ENCODE measurements around the gene SPTBN1.

SPTBN1 gene

DNA sequence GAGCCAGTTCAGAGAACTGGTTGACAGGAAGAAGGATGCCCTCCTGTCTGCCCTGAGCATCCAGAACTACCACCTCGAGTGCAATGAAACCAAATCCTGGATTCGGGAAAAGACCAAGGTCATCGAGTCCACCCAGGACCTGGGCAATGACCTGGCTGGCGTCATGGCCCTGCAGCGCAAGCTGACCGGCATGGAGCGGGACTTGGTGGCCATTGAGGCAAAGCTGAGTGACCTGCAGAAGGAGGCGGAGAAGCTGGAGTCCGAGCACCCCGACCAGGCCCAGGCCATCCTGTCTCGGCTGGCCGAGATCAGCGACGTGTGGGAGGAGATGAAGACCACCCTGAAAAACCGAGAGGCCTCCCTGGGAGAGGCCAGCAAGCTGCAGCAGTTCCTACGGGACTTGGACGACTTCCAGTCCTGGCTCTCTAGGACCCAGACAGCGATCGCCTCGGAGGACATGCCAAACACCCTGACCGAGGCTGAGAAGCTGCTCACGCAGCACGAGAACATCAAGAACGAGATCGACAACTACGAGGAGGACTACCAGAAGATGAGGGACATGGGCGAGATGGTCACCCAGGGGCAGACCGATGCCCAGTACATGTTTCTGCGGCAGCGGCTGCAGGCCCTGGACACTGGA, 174.9 kb downstream of the SPTBN1 start:
- Histone ChIP-seq H3K36me3 (ENCODE audit: insufficient read depth, low read length) (peaks cover 93% of the 10 kb centered on the region), H2AFZ (ENCODE audit: low read depth, low read length) (no peak overlapping the region), H3K4me3 (ENCODE audit: low read depth in 1 of 2, low read length in 2 of 2) (no peak overlapping the region), H3K4me2 (ENCODE audit: insufficient read depth, low read length) (no peak overlapping the region), H4K20me1 (ENCODE audit: insufficient read depth, low read length) (no peaks in the 10 kb centered on the region), H3K4me1 (ENCODE audit: insufficient read depth, low read length) (no peaks in the 10 kb centered on the region), H3K79me2 (ENCODE audit: insufficient read depth, low read length) (no peaks in the 10 kb centered on the region), H3K9ac (ENCODE audit: low read depth, low read length) (no peak overlapping the region), H3K27ac (ENCODE audit: low read length) (no peak overlapping the region), H3K27me3 (ENCODE audit: insufficient read depth, low read length, poor library complexity) (no peaks in the 10 kb centered on the region), H3K9me3 (ENCODE audit: insufficient read depth, low read length, severe bottlenecking) (no peaks in the 10 kb centered on the region)
- ATAC-seq (ENCODE audit: insufficient read depth, low read depth), result no peak
- no peak for DNase-seq
- no peak for TF ChIP-seq EZH2 (IDR thresholded peaks at IDR 0.05; ENCODE audit: borderline replicate concordance, low read depth, low read length, severe bottlenecking)
- TF ChIP-seq, protein P1, sequence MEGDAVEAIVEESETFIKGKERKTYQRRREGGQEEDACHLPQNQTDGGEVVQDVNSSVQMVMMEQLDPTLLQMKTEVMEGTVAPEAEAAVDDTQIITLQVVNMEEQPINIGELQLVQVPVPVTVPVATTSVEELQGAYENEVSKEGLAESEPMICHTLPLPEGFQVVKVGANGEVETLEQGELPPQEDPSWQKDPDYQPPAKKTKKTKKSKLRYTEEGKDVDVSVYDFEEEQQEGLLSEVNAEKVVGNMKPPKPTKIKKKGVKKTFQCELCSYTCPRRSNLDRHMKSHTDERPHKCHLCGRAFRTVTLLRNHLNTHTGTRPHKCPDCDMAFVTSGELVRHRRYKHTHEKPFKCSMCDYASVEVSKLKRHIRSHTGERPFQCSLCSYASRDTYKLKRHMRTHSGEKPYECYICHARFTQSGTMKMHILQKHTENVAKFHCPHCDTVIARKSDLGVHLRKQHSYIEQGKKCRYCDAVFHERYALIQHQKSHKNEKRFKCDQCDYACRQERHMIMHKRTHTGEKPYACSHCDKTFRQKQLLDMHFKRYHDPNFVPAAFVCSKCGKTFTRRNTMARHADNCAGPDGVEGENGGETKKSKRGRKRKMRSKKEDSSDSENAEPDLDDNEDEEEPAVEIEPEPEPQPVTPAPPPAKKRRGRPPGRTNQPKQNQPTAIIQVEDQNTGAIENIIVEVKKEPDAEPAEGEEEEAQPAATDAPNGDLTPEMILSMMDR (IDR thresholded peaks at IDR 0.05; ENCODE audit: borderline replicate concordance, extremely low read depth, low read length, poor library complexity, severe bottlenecking), result no peak

GRCh38 chr2:54631755-54632154, 175.6 kb downstream of the SPTBN1 start:
- no peak for DNase-seq
- no peak for ATAC-seq (ENCODE audit: insufficient read depth, low read depth)
- H3K4me3 ChIP-seq (ENCODE audit: low read depth in 1 of 2, low read length in 2 of 2), result no peak overlapping the region
- no peaks in the 10 kb centered on the region for H3K9me3 ChIP-seq (ENCODE audit: insufficient read depth, low read length, severe bottlenecking)
- no peaks in the 10 kb centered on the region for H3K79me2 ChIP-seq (ENCODE audit: insufficient read depth, low read length)
- H3K27ac ChIP-seq (ENCODE audit: low read length), result no peak overlapping the region
- no peak overlapping the region for H3K9ac ChIP-seq (ENCODE audit: low read depth, low read length)
- H3K4me1 ChIP-seq (ENCODE audit: insufficient read depth, low read length), result no peaks in the 10 kb centered on the region
- no peak for TF ChIP-seq EZH2 (IDR thresholded peaks at IDR 0.05; ENCODE audit: borderline replicate concordance, low read depth, low read length, severe bottlenecking)
- H4K20me1 ChIP-seq (ENCODE audit: insufficient read depth, low read length), result no peaks in the 10 kb centered on the region
- H3K27me3 ChIP-seq (ENCODE audit: insufficient read depth, low read length, poor library complexity), result no peaks in the 10 kb centered on the region
- H3K4me2 ChIP-seq (ENCODE audit: insufficient read depth, low read length), result no peak overlapping the region
- peaks cover 91% of the 10 kb centered on the region for H3K36me3 ChIP-seq (ENCODE audit: insufficient read depth, low read length)
- no peak overlapping the region for H2AFZ ChIP-seq (ENCODE audit: low read depth, low read length)

- H3K4me1 ChIP-seq (ENCODE audit: insufficient read depth, low read length), result no peaks in the 10 kb centered on the region
- H3K27ac ChIP-seq (ENCODE audit: low read length), result no peak overlapping the region
- no peaks in the 10 kb centered on the region for H4K20me1 ChIP-seq (ENCODE audit: insufficient read depth, low read length)
- no peaks in the 10 kb centered on the region for H3K27me3 ChIP-seq (ENCODE audit: insufficient read depth, low read length, poor library complexity)
- no peak overlapping the region for H2AFZ ChIP-seq (ENCODE audit: low read depth, low read length)
- no peak overlapping the region for H3K4me2 ChIP-seq (ENCODE audit: insufficient read depth, low read length)
- no peaks in the 10 kb centered on the region for H3K9me3 ChIP-seq (ENCODE audit: insufficient read depth, low read length, severe bottlenecking)
- no peak for DNase-seq
- no peak overlapping the region for H3K4me3 ChIP-seq (ENCODE audit: low read depth in 1 of 2, low read length in 2 of 2)
- H3K9ac ChIP-seq (ENCODE audit: low read depth, low read length), result no peak overlapping the region
- no peak for ATAC-seq (ENCODE audit: insufficient read depth, low read depth)
- no peaks in the 10 kb centered on the region for H3K79me2 ChIP-seq (ENCODE audit: insufficient read depth, low read length)
- TF ChIP-seq, protein P1 (IDR thresholded peaks at IDR 0.05; ENCODE audit: borderline replicate concordance, extremely low read depth, low read length, poor library complexity, severe bottlenecking), result no peak
- no peak for TF ChIP-seq EZH2 (IDR thresholded peaks at IDR 0.05; ENCODE audit: borderline replicate concordance, low read depth, low read length, severe bottlenecking)
- peaks cover 91% of the 10 kb centered on the region for H3K36me3 ChIP-seq (ENCODE audit: insufficient read depth, low read length)
These were observed 176.9 kb downstream of the SPTBN1 start for GRCh38 chr2:54632733-54633692.

GRCh38 chr2:54634021-54634420, 177.9 kb downstream of the SPTBN1 start:
- no peak for TF ChIP-seq EZH2 (IDR thresholded peaks at IDR 0.05; ENCODE audit: borderline replicate concordance, low read depth, low read length, severe bottlenecking)
- TF ChIP-seq, protein P1 (IDR thresholded peaks at IDR 0.05; ENCODE audit: borderline replicate concordance, extremely low read depth, low read length, poor library complexity, severe bottlenecking), result no peak

More at GRCh38 chr2:54634021-54634420, 177.9 kb downstream of the SPTBN1 start:
- DNase-seq (no peak), ATAC-seq (ENCODE audit: insufficient read depth, low read depth) (no peak)
- Histone ChIP-seq H4K20me1 (ENCODE audit: insufficient read depth, low read length) (no peaks in the 10 kb centered on the region), H3K36me3 (ENCODE audit: insufficient read depth, low read length) (peaks cover 91% of the 10 kb centered on the region), H3K9ac (ENCODE audit: low read depth, low read length) (no peak overlapping the region), H3K27ac (ENCODE audit: low read length) (no peak overlapping the region), H3K79me2 (ENCODE audit: insufficient read depth, low read length) (no peaks in the 10 kb centered on the region), H3K4me2 (ENCODE audit: insufficient read depth, low read length) (no peak overlapping the region), H3K27me3 (ENCODE audit: insufficient read depth, low read length, poor library complexity) (no peaks in the 10 kb centered on the region), H3K9me3 (ENCODE audit: insufficient read depth, low read length, severe bottlenecking) (no peaks in the 10 kb centered on the region), H2AFZ (ENCODE audit: low read depth, low read length) (no peak overlapping the region), H3K4me3 (ENCODE audit: low read depth in 1 of 2, low read length in 2 of 2) (no peak overlapping the region), H3K4me1 (ENCODE audit: insufficient read depth, low read length) (no peaks in the 10 kb centered on the region)

All from DND-41 (cell line).